NCI-H2227 (cell line): ENCODE measurements around the gene PSMA7.
"Not testable (repeated sequence)": the region's sequence is repeated elsewhere in the genome, so short reads cannot be mapped to it uniquely, and the experiment has no call there.

ENCODE experiments used
- DNase-seq: peaks from one replicate; lab custom pipeline; 2025; ENCODE audit not compliant: unreplicated experiment; lab: John Stamatoyannopoulos, UW

PSMA7 gene

DNA sequence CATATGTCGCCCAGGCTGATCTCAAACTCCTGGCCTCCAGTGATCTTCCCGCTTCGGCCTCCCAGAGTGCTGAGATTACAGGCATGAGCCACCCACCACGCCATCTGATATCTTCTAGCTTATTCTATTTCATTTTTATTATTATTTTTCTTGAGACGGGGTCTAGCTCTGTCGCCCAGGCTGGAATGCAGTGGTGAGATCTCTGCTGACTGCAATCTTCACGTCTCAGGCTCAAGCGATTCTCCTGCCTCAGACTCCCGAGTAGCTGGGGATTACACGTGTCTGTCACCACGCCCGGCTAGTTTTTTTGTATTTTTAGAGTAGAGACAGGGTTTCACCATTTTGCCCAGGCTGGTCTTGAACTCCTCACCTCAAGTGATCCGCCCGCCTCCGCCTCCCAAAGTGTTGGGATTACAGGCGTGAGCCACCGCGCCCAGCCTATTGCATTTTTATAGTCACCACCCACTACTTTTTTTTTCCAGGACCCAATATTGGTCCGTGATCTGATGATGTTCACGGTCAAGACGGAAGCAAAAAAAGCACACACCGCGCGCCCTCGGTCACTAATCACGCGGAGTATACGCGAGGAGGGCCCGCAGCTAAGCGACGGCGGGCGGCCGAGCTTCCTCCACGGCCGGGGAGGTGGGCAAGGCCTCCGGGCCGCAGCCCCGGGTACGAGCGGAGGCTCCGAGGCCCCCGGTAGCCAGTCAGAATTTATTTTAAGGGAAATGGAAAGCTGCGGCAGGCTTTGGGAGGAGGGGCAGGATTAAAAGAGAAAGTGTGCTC lies 22.0 kb downstream of the PSMA7 start:
- no peak for DNase-seq

DNA sequence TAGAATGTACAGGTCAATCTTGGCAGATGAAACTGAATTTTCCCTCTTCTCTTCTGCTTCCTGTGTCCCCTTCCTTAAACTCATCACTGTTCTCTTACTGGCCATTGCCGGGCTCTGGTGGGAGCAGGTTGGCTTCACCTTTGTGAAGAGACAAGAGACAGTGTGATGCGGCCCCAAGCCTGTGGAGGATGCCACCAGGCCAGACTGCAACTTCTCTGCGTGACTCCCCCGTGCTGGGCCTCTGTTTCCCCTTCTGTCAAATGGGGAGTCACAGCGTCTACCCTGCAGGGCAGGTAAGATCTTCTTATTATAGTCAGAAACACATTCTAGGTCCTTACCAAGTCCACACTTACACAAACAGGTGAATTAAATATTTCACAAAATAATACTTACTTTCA lies 22.8 kb downstream of the PSMA7 start:
- no peak for DNase-seq

DNA sequence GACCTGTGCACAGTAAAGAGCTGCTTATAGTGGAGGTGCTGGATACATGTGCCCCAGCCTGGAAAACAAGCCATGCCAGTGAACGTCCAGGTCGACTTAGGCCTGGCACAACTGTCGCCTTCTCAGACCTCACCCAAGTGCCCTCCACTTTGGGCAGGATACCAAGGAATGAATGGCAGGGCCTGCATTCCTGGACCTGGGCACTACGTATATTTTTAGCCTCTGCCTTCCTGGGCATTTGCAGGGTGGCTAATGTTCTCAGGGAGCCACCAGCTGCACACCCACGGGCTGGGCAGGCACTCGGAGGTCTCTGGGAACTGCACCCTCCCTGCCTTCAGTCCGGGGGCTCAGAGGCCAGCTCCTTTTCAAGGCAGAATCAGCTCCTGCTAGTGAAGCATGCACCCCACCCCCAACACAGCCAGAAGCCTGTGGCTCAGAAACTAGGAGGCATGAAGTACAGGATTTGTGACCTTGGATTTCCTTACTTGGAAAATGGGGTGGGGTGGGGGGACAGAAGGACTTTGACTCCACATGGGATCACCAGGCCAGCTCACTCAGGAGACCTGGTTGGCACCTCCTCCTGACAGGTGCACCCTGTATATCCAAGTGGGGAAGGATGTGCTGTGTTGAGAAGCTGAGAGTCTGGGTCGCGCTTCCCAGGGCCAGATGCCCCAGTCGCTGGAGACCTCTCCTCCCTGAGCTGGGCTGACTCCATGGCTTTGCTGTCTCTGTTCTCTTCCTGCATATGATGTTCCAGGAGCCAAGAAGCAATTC lies 23.4 kb downstream of the PSMA7 start:
- DNase-seq = no peak

DNA sequence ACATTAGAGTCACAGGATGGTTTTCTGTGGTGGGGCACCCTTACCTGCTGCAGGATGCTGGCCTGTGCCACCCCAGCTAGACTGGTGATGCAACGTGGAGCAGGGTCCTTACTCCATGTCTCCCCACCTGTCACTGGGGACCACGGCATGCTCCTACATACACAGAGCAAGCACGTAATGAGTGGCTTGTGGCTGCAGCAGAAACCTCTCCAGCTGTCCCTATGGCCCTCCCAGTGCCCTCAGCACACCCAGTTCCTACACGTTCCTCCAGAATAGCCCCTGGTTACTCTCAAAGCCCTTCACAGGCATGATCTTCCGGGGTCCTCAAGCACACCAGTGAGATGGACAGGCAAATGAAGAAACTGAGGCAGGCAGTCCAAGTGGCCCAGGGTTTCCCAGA lies 24.1 kb downstream of the PSMA7 start:
- DNase-seq = no peak

DNA sequence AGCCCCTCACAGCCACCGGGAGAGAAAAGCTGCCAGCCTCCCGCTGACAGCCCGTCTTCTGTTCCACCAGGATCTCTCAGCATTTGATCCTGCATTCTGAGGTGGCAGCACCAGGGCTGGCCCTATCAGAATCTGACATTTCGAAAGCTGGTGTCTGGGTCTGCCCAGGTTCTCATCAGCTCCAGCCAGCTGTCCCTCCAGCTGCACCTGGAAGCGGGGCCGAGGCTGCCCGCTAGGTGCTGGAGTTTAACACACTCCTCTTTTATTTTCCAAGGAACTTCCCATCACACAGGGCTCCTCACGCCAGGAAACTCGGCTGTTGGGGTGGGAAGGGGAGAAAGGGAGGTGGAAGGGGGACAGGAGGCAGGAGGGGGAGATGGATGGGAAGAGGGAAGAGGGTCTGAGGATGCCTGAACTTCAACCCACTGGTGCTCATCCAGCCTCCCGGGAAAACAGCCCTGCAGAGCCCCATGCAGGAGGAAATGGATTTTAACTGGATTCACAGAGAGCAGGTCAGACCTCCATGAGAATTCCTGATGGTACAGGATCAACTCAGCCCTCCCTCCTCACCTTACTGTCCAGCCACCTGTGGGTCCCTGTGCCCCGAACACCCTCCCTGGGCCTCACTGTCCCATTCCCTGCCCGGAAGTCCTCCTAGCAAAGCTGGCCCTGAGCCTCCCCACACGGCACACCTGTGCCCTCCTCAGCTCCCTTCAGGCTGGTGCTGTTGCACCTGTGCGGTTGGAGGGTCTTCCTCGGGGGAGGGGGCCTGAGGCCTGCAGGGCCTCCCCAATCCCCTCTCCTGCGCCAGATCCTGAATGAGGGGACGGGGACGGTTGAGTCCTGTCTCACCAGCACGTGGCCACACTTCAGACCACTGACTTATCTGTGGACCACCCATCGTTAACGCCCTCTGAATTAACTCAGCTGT lies 24.8 kb downstream of the PSMA7 start:
- DNase-seq = no peak

DNA sequence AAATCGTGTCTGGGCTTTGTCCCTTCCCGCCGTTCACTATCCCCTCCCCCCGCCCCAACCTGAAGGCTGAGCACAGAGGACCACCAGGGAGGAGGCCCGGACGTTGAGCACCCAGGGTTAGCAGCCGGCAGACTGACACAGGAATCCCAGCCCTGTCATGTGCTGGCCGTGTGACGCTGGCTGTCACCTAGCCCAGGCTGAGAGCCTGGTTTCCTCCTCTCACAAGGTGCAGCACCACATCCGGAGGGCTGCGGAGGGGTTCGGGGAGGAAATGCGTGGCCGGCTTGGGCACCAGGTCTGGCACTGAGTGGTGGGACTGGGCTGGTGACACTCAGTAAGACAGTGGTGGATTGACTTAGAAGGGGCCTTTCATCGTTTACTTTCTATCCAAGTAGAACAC lies 25.5 kb downstream of the PSMA7 start:
- no peak for DNase-seq

DNA sequence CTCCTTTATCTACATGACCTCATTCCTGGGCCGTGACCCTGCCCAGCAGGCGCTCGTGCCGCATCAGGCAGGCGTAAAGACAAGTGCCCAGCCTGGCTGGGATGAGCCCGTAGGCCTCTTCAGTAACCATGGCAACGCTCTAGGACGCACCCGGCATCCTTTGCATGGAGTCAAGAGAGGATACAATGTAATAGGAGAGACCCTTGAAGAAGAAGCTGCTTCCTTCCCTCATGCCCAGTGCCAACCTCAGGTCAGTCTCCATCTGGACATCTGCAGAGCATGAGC lies 25.9 kb downstream of the PSMA7 start:
- DNase-seq = peak; percentile 89

DNA sequence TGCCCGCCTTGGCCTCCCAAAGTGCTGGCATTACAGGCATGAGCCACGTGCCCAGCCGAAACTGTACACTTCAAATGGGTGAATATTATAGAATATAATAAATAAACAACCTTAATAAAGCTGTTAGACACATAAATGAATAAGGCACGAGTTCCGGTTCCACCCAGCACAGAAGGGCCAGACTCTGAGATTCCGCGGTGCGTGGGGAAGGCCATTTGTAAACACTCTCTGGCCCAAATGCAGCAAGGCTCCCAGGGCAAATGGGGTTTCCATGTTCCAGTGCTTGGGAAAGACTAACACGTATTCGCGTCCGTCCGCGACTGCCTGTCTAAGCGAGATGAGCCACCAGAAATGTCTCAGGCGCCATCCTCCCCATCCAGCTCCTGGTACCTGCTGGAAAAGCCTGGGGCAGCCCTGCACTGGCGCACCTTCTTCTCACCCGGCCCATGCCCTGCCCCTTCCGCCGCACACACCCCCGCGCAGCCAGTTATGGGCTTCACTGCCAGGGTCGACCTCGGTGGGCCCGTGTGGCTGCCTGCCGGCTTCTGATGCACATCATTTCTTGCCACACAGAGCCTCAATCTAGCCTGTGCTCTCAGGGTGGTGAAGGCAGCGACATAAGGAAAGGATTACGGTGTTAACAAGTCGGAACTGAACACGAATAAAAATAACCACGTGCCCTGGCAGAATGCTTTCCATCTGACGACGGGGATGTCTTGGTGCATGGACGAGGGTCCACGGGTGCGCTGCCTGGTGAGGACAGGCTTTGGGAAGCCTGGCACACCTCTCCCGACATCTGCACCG lies 26.4 kb downstream of the PSMA7 start:
- no peak for DNase-seq

DNA sequence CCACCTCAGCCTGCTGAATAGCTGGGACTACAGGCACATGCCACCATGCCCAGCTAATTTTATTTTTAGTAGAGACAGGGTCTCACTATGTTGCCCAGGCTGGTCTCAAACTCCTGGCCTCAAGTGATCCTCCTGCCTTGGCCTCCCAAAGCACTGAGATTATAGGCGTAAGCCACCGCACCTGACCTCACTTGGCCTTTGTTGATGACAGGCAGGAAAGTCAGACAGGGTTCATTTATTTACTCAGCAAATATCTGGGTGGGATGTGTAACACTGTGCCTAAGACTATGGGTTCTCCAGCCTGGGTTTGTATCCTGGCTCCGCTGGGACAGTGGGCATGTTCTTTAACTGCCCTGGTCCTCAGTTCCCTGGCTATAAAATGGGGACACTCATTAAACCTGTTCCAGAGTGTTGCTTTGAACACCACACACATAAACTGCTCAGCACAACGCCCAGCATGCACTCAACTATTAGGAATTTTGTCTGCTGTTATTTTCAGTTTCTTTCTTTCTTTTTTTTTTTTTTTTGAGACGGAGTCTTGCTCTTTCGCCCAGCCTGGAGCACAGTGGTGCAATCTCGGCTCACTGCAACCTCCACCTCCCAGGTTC lies 27.3 kb downstream of the PSMA7 start:
- not testable (repeated sequence) for DNase-seq

DNA sequence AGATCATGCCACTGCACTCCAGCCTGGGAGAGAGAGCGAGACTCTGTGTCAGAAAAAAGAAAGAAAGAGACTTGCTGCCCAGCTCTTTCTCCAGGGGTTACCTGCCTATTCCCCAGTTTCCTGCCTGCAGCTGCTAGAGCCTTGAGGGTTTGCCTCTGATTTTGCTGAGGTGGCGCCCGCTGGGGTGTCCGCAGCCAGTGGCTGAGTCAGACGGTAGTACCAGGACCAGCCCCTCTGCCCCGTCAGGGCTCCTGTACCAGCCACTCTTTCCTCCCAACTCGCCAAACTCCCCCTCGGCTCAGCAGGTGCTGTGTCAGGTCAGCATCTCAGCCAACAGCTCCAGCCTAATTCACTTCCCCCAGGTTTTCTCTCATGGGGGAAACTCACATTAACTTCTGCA lies 28.3 kb downstream of the PSMA7 start:
- no peak for DNase-seq

DNA sequence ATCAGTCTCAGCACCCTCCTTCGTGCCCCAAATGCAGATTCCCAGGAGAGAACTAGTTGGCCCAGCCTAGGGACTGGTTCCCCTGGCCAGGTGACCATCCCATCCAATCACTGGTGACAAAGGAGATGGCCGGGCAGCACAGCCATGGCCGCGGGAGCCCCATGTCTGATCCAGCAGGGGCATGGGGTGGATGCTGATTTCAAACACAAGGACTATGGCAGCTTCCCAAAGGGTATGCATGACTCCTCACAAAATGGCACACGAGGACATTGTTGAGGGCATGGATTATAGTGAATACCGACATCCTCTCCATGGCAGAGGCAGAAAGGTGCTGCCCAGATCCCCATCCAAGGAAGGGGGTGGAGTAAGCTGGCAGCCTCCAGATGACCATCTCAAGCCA lies 30.8 kb downstream of the PSMA7 start:
- DNase-seq = no peak

DNA sequence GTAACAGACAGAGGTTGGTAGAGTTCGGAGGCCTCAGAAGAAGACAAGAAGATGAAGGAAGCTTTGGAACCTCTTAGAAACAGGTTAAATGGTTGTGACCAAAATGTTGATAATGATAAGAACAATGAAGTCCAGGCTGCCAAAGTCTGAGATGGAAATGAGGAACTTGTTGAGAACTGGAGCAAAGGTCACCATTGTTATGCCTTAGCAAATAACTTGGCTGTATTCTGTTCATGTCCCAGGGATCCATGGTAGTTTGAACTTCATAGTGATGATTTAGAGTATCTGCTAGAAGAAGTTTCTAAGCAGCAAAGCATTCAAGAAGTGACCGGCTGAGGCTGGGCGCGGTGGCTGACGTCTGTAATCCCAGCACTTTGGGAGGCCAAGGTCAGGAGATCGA lies 32.0 kb downstream of the PSMA7 start:
- no peak for DNase-seq

DNA sequence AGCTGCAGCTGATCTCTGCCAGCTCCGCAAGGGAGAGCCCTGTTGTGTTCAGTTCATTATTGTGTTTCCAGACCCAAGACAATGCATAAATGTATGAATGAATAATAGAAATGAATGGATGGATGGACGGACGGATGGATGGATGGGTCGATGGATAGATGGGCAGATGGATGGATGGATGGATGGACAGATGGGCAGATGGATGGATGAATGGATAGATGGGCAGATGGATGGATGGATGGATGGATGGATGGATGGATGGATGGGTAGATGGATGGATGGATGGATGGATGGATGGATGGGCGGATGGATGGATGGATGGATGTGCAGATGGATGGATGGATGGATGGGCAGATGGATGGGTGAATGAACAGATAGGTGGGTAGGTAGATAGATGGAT lies 37.6 kb downstream of the PSMA7 start:
- DNase-seq = no peak

DNA sequence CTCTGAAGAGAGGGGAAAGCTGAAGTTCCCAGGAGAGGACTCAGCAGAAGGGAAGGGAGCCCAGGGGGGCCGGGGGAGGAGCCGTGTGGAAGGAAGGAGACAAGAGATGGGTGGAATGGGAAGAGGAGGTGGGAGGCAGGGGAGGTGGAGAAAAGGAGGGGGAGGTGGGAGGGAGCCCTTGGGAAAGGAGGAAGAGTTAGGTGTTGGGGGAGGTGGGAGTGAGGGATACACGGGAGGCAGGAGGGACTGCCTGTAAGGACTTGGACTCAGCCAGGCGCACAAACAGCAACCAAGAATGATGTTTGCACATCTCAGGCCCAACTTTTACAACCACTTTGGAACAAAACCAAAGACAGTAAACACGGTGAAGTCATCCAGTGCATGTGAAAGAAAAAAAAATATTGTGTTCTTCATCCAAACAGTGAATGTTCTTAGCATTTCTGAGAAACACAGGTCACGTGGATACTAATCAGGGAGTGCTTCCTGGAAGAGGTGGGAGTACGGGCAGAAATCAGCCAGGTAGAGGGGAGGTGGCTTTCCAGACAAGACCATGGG lies 38.3 kb downstream of the PSMA7 start:
- no peak for DNase-seq

DNA sequence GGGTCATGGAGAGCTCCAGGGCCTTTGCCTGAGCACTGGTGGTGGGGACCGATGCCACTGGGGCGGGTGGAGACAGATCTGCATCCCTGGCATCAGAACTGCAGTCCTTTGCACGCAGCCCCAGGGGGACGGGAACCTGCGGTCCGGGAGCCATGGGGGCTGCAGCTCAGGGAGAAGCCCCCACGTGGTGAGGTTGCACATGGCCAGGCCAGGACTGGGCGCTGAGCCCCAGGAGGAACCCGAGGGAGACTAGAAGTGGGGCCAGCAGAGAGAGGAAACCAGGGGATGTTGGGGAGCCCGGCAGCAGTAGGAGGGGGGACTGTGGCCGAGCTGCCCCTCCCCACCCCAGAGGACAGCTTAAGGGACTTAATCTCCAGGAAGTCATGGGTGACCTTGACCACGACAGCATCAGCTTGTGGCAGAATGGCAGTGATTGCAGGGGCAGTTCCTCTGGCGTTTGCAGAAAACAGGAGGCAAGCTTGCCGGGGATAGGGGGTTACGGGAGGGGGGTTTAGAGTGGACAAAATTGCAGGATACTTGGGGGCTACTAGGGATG lies 38.9 kb downstream of the PSMA7 start:
- no peak for DNase-seq

DNA sequence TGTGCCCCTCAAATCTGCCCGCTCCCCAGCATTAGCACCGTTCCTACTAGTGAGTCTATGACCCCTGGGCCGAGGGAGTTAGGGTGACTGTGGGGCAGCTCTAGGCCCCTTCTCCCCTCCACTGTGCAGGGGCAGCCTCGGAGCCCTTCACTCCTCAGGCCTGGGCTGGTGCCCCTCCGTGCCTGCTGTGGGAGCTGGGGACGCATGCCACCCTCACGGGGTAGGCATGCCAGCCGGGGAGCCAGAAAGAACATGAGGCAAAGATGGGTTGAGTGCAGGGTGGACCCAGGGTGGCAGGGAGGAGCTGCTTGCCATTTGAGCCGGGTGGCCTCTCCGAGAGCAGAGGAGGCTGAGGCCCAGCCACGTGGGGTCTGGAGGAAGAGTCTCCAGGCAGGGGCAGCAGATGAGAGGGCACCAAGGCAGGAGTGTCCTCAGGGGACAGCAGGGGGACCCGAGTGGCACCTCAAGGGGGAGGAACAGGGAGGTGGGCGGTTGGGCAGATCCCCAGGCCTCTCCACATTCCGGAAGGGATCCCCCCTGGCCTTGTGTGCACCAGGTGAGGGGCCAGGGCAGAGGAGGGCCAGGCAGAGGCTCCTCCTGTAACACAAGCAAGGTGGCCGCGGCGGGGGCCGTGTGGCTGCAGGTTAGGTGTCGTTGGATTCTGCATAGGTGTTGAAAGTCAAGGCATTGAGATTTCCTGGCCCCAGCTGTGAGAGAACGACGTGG lies 39.5 kb downstream of the PSMA7 start:
- no peak for DNase-seq

DNA sequence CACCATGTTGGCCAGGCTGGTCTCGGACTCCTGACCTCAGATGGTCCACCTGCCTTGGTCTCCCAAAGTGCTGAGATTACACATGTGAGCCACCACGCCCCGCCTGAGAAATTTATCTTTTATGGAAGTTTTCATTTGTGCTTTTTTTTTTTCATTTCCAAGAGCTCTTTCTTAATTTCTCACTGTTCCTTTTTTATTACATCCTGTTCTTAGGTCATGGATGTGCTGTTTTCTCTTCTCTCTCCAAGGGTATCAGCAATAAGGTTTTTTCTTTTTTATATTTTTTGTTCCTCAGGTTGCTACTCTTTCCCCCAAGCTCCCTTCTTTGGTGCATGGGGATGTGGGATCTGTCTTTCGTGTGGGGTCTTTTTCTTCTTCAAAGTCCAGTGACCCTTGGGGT lies 42.1 kb downstream of the PSMA7 start:
- DNase-seq = no peak

DNA sequence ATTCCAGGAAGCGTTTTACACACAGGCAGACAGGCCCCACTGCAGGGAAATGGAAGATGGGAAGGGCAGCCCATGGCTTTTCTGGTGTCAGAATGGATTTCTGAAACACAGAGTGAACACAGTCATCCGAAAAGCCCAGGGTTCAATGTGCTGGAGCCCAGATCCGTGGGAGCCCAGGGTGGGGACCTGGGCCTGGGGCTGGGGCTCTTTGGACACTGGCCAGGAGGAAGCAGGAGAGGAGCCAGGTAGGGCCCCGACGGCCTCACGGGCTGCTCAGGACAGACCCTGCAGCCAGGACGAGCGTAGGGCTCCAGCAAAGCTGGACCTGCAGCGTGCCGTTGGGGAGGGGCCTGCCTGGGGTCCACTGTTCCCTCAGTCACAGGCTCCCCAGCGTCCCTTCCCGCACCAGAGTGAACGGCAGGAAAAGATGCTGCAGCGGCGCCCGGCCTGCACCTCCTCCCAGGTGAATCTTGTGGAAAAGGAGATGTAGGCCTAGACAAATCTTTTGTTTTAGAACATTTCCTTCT lies 45.2 kb downstream of the PSMA7 start:
- no peak for DNase-seq
